Stimulated activated CD8-positive, alpha-beta memory T cell treated with anti-CD3 and anti-CD28 coated beads, Interleukin-4, amount 100 ng/mL, for 1 hour (primary cell): ENCODE data around the gene MOGAT2.
"Not testable (repeated sequence)": the region's sequence is repeated elsewhere in the genome, so short reads cannot be mapped to it uniquely, and the experiment has no call there.

ENCODE experiments used
- DNase-seq, 2 donors: peaks; one replicate each; pipeline ENCODE4 v3.0.0-alpha.2; 2020; ENCODE audit warnings: low read depth in 2 of 2, low spot score in 1 of 2

Gene MOGAT2

DNA sequence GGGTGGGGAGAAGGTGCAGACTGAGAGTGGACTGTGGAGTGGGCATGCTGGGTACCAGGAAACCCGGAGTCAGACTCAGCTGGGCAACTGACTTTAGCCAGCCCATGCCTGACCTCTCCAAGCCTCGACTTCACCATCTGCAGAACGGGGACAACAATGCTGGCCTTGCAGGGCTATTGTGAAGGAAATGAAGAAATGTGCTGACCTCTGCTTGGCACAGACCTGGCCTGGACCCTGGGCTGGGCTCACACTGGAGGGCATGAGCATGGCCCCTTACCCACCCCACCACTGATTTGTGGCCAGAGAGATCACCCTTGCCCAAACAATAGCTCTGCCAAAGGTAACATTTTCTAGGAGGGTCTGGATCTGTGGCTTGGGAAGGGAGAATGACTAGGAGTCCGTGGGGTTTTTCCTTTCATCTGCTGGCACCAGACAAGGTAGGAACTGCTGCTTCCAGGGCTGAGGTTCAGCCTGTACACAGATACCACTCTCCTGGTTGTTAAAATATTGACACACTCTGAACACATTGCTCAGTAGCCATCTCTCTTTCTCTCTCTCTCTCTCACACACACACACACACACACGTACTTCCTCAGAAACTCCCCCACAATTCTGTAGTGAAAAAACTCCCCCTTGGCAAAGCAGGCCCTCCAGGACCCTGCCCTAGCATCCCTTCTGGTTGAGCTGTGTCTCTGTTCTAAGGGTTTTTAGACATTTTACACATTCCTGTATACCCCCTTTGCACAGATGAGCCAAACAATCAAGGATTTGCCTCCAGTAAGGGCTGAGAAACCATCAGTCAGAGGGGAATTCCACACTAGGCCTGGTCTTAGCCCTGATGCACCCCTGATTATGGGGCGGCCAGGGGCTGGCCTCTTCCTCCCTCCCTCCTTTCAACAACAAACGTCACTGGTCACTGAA, 1.0 kb downstream of the MOGAT2 start:
- no peak for DNase-seq

DNA sequence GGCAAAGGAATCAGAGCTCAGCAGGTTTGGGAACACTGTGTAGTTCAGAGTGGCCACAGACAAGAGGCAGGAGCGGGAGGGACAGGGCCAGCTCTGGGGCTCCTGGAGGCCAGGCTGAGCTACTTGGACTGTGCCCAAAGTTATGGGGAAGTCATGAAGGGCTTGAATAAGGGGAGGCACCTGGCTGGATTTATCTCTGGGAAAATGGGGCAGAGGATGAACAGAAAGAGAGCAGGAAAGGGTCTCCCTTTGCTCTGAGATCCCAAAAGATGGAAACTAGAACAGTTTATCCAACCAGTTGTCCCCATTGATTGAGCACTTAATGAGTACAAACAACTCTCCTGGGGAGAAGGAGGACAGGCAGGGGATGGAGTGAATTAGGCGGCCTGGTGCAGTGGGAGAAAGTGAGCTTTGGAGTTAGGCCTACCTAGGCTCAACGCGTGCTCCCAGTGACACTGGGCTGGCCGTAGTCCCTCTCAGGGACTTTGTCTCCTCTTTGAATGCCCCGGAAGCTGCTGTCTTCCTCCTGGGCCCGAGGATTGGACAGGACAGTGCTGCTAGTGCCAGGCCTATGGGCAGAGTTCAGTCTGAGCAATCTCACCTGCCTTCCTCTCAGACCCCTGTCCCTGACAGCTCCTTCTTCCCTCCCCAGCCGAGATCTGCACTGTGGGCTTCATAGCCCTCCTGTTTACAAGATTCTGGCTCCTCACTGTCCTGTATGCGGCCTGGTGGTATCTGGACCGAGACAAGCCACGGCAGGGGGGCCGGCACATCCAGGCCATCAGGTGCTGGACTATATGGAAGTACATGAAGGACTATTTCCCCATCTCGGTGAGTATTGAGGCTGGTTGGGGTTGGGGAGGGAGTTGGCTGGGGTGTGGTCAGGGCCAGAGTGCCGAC, 2.0 kb downstream of the MOGAT2 start:
- DNase-seq, result no peak

- DNase-seq, result no peak
These were observed 3.0 kb downstream of the MOGAT2 start for GRCh38 chr11:75720639-75721038.

GRCh38 chr11:75721852-75722668, 4.4 kb downstream of the MOGAT2 start:
- no peak for DNase-seq

- no peak for DNase-seq
These were observed 5.0 kb downstream of the MOGAT2 start for GRCh38 chr11:75722669-75723042.

DNA sequence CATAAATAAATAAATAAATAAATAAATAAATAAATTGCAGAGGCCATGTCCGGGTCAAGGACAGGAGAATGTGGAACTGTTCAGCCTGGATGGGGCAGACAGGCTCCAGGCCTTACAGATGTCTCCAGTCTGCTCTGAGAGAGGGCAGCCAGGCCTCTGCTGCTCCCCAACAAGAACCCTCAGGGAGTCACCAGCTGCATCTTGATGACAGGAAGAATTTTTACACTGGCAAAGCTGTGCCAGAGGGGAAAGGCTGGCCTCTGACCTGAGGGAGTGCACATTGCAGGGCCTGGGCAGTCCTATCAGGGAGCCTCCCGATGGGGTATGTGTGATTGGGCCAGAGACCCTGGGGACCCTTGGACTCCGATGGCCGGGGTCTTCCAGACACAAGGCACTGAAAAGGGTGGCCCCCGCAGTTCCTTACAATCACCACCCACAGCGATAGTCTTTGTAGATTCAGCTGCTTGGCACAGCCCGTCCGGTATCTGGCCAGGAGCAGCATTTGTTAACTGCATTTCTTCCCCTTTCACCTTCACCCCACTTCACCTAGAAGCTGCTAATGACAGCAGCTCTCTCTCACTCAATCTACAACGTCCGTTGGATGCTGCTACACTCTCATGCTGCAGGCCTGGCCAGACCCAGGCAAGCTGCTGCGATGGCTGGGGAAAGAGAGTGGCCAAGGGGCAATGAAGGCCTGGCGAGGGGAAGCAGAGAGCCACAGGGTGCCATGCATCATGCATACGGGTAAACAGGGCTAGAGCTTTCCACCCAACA, 8.1 kb downstream of the MOGAT2 start:
- no peak for DNase-seq

DNA sequence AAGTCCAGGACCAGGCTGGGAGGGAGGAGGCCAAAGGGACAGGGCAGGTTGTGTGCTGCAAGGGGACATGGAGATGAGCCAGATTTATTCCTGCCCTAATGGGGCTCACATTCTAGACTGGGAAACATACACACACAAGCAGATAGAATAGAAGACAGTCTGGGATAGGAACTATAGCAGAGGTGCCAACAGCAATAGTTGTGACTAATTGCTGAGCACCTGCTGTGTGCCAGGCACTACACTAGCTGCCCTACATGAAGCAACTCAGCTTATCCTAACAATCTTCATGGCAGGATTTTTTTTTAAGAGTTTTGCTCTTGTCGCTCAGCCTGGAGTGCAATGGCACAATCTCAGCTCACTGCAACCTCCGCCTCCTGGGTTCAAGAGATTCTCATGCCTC, 11.4 kb downstream of the MOGAT2 start:
- DNase-seq, result no peak

DNA sequence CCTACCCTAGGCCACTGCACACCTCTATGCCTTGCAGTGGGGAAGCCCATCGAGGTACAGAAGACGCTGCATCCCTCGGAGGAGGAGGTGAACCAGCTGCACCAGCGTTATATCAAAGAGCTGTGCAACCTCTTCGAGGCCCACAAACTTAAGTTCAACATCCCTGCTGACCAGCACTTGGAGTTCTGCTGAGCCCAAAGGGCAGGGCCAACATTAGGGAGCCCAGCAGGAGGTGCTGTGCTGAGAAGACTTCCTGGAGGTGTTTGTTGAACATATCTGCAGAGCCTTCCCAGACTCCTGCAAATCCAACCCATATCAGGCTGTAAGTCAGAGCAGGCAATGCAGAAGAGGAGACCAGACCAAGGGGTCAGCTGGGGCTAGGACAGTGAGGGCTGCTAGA, 13.5 kb downstream of the MOGAT2 start:
- no peak for DNase-seq

- no peak for DNase-seq
These were observed 15.4 kb downstream of the MOGAT2 start for GRCh38 chr11:75733071-75733430.

GRCh38 chr11:75733431-75734107, 15.9 kb downstream of the MOGAT2 start:
- no peak for DNase-seq

- DNase-seq, result no peak
These were observed 17.0 kb downstream of the MOGAT2 start for GRCh38 chr11:75734491-75735180.

GRCh38 chr11:75735181-75735845, 17.7 kb downstream of the MOGAT2 start:
- no peak for DNase-seq

GRCh38 chr11:75737314-75737713, 19.7 kb downstream of the MOGAT2 start:
- no peak for DNase-seq

DNA sequence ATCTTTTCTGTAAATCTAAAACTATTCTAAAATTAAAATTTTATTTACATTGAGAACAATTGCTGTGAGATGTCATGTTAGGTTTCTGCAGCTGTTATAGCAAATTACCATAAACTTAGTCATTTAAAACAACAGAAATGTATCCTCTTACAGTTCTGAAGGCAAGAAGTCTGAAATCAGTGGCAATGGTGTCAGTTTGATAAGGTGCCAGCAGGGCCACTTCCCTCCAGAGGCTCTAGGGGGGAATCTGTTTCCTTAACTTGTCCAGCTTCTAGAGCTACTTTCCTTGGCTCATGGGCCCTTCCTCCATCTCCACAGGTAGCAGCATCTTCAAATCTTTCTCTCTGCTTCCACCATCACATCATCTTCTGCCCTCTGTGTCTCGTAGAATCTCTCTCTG, 23.0 kb downstream of the MOGAT2 start:
- no peak for DNase-seq

GRCh38 chr11:75743159-75743558, 25.5 kb downstream of the MOGAT2 start:
- DNase-seq, result not testable (repeated sequence)

DNA sequence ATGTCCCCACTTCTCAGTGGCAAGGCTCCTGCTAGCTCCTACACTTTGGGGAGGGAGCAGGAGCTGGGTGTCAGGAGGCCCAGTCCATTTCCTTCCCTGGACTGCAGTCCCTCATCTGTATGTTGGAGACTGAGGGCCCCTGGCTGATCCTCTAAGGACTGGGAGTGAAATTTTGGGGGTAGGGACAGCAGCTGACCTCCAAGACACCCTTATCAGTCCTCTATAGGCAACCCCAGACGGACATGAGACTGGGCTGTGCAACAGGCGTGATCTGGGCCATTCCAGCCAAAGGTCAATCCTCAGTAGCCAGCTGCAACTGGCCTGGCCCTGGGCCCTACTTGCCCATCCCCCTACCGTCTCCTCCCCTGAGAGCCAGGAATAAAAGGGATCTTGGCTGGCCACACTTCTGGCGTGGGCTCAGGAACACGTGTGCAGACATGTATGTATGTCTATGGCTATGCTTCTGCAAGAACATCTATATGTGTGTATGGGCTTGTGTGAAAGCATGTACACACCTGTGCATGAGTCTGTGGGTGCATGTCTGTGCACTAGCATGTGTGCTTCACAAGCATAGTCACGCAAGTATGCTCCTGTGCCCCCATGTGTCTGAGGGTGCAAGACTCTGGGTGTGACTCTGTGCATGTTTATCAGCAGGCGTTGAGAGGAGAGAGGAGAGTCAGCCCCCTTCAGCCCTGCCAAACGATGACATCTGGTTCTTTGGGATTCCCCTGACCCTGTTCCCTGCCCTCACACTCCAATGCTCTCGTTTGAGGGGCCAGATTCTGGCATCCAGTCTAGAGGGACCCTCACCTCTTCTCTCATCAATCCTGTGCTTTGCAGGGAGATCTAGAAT, 26.3 kb downstream of the MOGAT2 start:
- DNase-seq, result no peak

DNA sequence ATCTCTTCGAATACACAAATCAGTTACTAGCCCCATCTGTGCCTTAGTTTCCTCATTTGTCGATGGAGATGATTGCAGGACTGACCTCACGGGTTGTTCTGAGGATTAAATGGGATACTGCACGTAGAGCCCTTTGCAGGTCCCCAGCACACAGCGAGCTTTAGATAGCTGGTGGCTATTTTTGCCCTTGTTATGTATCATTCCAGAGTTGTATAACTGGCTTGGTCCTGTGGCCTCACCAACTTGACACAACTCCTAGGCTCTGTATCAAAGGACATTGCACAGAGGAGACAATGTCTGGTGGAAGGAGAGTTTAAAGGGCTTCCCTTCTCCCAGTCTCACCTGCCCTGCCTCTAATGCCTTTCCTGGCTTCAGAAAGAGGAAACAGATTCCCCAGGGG, 28.2 kb downstream of the MOGAT2 start:
- DNase-seq, result no peak

- DNase-seq, result not testable (repeated sequence)
These were observed 31.2 kb downstream of the MOGAT2 start for GRCh38 chr11:75748729-75749273.
